GM12873 (cell line): ENCODE results near the gene CHST3.

Experiments
- TF ChIP-seq, protein P1 (sequence below): IDR thresholded peaks from 2 replicates; pipeline ENCODE4 v1.5.1; 2012; ENCODE audit warnings: low read depth, mild to moderate bottlenecking, moderate library complexity, low read length, control low read depth; ENCODE audit not compliant: insufficient read depth; ENCODE audit errors: missing control alignments

CHST3 gene

DNA sequence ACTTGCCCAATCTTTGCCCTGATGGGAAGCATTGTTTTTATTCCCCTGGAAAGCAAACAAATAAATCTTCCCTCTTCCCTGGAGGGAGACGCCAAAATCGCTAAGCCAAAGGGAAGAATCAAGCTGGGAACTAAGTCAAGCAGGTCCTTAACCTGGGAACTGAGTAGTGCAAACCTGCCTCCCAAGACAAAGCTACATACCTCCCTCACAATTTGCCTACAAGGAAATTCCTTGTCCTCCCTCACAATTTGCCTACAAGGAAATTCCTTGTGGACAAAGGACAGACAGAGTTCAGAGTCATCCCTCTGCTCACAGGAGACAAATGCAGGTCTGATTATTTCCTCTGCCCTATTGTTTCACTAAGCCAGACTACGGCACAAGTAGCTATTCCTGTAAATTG is 73.6 kb downstream of the CHST3 start:
- TF ChIP-seq, protein P1, sequence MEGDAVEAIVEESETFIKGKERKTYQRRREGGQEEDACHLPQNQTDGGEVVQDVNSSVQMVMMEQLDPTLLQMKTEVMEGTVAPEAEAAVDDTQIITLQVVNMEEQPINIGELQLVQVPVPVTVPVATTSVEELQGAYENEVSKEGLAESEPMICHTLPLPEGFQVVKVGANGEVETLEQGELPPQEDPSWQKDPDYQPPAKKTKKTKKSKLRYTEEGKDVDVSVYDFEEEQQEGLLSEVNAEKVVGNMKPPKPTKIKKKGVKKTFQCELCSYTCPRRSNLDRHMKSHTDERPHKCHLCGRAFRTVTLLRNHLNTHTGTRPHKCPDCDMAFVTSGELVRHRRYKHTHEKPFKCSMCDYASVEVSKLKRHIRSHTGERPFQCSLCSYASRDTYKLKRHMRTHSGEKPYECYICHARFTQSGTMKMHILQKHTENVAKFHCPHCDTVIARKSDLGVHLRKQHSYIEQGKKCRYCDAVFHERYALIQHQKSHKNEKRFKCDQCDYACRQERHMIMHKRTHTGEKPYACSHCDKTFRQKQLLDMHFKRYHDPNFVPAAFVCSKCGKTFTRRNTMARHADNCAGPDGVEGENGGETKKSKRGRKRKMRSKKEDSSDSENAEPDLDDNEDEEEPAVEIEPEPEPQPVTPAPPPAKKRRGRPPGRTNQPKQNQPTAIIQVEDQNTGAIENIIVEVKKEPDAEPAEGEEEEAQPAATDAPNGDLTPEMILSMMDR: no peak

DNA sequence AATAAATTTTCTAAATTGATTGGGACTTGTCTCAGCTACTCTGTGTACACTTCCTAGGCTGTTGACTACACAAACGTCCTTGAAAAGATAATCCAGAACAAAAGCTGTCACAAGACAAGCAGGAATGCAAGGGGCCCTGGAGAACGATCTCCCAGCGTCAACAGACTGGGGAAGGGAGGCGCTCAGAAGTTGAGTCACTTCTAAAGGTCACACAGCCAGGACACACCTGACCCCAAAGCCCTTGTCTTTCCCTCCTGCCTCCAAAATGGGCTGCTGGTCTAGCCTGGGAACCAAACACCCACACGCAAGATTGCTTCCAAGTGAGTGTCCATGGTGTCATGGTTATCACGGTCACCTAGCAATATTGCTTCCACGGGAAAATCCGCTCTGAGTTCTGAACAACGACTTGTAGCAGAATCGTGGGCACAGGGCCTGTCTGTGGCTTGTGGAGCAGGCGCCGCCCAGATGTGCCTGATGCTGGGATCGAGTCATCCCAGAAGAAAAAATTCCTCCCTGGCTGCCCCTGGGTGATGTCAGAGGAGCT is 74.3 kb downstream of the CHST3 start:
- TF ChIP-seq, protein P1: no peak

DNA sequence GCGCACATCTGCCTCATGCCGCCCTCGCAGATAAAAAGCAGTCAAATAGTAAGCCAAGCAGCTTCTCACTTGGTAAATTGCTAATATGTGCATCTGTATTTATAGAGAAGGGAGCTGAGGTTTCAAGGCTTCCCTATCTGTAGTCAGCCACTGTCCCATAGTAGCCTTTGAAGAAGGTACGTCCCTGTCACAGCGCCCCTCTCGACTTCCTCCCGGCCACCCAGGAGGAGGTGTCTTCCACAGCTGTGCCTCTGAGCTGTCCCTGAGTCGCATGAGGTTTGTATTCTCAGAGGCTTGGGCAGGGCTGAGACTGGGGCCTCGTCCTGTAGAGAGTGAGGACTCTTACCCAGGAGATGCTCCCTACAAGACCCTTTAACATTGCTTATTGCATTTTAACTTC is 75.2 kb downstream of the CHST3 start:
- TF ChIP-seq, protein P1: no peak

DNA sequence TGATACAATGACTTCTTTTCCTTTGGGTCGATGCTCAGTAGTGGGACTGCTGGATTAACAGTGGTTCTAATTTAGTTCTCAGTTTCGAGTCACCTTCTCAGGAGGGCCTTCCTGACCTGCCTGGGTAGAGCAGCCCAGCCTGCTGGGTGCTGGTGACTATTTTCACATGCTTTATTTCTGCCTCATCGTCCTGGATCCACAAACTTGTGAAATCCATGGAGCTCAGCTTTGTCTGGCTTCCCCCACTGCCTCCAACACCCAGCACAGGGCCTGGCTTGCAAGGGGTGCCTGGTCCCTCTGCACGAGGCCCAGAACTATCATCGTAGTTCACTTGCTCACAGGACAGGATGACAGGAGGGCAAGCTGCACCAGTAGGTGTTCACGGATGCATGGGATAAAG is 77.3 kb downstream of the CHST3 start:
- TF ChIP-seq, protein P1: no peak

DNA sequence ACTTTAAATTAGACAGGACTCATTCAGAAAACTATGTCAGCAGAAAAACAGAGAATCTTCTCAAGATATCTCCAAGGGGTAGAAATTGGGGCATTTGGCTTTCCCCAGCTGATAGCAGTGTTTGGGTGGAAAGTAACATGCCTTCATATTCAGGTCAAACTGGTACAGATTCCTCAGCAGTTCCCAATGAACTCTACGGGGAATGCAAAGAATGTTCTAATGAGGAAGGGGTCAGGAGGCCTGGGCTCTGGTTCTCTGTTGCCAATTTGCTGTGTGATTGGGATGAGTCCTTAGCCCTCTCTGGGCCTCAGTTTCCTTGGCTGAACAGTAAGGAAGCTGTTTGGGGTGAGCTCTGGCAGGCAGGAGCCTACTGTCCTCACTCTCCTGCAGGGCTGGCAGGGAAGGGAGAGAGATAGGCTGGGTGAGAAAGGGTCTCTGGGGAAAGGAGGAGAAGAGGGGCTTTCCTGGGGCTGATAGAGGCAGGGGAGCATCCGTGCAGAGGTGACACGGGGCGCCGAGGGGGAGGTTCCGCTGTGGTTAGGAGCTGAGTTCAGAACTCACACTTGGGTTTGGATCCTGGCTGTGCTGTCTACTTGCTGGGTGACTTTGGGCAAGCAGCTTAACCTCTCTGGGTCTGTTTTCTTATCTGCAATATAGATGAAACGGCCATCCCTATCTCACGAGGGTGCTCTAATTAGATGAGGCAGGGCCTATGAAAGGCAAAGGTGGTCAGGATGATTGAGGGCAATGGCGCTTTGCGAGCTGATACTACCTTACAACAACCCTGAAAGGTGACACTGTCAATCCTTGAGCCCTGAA is 79.0 kb downstream of the CHST3 start:
- TF ChIP-seq, protein P1: no peak

DNA sequence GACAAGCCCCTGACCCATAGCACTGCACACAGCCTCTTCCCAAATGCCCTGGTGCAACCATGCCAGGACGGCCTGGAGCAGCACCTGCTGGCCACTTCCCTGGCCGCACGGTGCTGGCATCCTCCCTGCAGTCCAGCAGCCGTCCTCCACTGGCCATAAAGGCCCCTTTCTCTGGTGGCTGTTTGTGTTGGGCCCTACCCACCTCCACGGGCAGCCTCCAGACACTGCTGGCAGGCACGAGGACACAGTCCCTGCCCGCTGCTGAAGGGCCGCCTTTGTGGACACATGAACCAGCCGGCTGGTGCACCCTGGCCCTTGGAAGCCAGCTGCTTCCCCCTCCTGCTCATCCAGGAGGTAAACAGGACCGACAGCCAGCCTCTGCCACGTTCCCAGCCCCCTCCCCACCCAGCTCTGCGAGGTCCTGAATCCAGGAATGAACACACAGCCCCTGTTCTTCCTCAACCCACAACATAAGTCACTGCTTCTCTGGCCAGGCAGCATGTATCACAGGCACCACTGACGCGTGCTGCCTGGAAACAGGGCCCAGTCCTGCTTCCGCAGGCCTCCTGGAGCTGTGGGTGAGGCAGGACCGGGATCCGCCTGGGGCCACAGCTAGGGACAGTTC is 80.3 kb downstream of the CHST3 start:
- TF ChIP-seq, protein P1: no peak

DNA sequence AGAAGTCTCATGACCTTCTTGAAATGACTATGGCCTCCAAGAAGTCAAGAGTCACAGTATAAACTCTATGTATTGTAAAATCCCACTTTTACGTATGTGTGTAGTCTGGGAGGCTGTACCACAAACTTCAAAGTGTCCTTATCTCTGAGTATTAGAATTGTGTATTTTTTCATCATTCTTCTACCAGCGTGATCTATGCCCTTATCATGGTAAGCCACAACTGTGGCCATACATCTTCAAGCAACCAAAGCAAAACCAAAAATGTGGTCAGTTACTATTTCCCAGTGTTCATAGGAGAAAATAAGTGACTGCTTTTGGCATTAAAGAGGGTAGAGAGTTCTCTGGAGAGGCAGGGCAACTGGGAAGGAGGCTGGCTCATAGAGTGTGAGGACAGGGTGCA is 81.4 kb downstream of the CHST3 start:
- TF ChIP-seq, protein P1: no peak
